GOT3 (cell line): ENCODE results near the gene ARHGEF17.
A peak's percentile ranks its signal among the peaks of the same experiment; 100 is the strongest.

Experiments
- DNase-seq: peaks from one replicate; lab custom pipeline; 2025; ENCODE audit warnings: mixed read lengths; lab: John Stamatoyannopoulos, UW

ARHGEF17 gene

DNA sequence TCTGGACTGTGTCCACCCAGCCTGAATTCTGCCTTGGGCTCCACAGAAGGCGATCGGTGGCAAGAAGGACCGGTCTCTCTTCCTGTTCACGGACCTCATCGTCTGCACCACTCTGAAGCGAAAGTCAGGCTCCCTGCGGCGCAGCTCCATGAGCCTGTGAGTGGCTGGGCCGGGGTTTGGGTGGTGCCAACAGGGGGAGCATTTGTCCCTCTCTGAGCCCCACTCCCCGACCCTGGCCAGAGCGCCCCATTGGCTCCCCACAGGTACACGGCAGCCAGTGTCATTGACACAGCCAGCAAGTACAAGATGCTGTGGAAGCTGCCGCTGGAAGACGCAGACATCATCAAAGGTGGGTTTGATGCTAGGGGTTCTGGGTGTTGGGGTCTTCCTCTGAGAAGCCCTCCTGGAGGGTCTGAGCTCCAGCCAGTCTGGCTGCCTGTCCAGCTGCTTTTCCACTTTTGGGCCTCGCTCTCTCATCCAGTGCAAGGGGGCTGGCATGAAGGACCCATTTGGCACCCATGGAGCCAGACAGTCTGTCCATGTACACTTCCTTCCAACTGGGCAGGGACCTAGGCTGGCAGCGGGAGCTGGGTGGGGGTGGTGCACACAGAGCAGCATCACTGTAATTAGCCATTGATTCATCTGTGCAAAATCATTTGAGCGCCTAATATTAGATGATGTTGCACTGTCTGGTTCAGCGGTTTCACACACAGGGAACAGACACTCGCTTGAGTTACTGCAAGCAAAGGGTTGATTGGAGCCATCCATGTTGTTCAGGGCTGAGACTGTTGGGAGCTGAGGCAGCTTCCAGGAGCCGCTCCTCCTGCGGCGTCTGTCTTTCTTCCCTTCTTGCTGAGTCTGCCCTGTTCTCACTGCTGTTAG is 49.1 kb downstream of the ARHGEF17 start:
- no peak for DNase-seq

DNA sequence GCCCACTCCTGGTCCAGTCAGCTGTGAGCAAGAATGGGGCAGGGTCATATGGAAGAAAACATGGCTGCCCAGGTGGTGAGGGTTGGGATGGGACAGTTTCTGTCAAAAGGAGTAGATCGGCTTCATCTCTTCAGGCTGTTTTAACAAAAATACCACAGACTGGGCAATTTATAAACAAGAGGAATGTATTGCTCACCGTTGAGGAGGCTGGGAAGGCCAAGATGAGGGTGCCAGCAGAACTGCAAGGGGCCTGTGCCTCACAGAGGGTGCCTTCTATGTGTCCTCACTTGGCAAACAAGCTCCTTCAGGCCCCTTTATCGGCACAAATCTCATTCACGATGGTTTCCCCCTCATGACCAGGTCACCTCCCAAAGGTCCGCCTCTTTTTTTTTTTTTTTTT is 50.0 kb downstream of the ARHGEF17 start:
- DNase-seq = no peak

- DNase-seq = peak; percentile 10
Observed at GRCh38 chr11:73359341-73359740, 51.3 kb downstream of the ARHGEF17 start.

GRCh38 chr11:73359930-73360742 is 52.1 kb downstream of the ARHGEF17 start:
- no peak for DNase-seq

DNA sequence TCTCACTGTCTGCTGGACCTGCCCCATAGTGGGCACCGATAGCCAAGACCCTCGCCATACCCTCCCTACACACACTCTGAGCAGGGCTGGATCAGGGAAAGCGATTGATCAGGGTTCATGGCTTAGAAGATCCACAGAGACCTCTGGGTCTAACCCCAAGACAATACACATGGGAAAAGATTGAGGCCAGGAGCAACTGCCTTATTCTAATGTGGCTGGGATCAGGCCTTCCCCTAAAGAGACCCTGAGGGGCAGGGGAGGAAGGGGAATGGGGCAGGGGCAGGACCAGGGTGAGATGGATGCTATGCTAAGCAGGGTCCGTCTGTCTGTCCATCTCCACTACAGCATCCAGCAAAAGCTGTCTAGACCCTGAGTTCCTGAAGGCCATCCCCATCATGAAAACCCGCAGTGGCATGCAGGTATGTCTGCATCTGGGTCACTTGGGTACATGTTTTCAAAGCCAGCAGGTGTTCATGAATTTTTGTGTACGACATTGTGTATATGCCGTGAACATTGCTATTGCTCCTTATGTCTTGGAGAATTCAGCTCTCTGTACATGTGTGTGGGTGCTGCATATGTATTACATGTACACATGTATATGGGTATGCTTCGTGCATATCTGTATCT is 52.8 kb downstream of the ARHGEF17 start:
- no peak for DNase-seq

GRCh38 chr11:73361953-73362776 is 54.1 kb downstream of the ARHGEF17 start:
- no peak for DNase-seq

GRCh38 chr11:73363147-73363546 is 55.1 kb downstream of the ARHGEF17 start:
- DNase-seq = no peak

DNA sequence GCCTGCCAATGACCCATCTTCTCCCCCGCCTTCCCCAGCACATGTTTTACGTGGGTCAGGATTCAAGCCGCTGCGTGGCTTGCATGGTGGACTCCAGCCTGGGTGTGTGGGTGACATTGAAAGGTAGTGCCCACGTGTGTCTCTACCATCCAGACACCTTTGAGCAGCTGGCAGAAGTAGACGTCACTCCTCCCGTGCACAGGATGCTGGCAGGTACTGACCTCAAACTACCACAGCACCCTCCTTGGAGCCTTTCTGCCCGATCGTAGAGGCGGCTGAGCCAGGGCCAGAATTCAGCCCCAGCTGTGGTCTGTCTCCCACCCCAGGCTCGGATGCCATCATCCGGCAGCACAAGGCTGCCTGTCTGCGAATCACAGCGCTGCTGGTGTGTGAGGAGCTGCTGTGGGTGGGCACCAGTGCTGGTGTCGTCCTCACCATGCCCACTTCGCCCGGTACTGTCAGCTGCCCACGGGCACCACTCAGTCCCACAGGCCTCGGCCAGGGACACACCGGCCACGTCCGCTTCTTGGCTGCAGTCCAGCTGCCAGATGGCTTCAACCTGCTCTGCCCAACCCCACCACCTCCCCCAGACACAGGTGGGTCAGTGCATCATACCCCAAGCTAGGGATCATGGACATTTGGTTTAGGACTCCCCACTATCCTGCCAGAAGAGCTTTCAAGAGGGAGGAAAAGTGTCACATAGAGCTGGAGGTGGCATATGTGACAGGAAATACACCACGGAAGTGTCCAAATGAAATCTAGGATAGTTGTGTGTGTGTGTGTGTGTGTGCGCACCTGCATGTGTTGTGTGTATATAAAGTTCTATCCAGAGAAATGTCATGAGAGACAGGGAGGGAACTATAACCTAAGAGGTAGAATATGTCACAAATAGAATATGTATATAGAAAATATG is 57.5 kb downstream of the ARHGEF17 start:
- no peak for DNase-seq

DNA sequence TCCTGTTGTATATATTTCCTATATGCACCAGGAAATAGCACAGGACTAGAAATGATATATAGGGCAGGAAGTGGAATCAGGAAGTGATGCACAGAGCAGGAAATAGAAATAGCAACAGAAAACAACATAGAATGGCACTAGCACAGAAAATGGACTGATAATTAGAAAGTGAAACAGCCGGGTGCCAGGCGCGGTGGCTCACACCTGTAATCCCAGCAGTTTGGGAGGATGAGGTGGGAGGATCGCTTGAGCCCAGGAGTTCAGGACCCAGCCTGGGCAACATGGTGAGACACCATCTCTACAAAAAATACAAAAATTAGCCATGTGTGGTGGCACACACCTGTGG is 58.2 kb downstream of the ARHGEF17 start:
- DNase-seq = no peak

- no peak for DNase-seq
Observed at GRCh38 chr11:73366953-73367352, 58.9 kb downstream of the ARHGEF17 start.

DNA sequence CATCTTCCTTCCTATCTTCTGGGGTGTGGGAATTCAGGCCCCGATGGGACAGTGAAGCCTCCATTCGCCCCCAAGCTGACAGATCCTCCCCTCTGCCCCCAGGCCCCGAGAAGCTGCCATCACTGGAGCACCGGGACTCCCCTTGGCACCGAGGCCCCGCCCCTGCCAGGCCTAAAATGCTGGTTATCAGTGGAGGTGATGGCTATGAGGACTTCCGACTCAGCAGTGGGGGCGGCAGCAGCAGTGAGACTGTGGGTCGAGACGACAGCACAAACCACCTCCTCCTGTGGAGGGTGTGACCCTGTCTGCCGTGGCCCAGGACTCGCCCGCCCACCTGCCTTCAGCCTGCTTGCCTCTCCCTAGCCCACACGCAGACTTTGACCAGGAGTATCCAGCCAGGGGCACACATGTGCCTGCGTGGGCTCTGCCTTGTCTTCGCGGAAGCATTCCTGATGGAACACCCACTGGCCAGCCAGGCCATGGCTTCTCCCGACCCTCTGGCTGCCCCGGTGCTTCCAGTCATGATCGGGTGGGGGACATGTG is 59.5 kb downstream of the ARHGEF17 start:
- no peak for DNase-seq

DNA sequence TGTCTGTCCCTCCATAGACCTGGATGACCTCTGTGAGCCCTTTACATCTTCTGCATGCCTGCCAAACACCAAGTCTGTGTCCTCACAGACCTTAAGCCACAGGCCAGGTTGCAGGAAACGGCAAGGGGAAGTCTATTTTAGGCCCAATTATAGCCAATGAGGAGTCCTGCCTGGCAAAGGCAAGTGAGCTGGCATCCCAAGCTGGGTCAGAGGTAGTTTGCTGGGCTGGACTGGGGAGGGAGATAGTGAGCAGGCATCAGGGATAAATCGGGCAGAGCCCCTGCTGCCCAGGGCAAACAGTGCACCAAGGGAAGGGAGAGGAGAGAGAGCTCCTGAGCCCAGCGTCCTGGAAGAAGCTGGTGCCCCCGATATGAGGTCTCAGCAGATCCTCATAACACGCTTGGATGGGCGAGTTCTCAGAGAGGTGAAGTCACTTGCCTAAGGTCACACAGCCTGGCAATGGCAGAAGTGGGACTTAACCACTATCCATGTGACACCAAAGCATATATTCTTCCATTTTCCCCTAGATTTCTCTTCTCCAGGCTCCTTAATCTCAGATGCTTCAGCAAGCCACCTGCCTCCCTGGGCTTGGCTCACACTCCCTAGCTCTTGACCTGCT is 64.4 kb downstream of the ARHGEF17 start:
- no peak for DNase-seq

- DNase-seq = no peak
Observed at GRCh38 chr11:73374151-73374550, 66.1 kb downstream of the ARHGEF17 start.

DNA sequence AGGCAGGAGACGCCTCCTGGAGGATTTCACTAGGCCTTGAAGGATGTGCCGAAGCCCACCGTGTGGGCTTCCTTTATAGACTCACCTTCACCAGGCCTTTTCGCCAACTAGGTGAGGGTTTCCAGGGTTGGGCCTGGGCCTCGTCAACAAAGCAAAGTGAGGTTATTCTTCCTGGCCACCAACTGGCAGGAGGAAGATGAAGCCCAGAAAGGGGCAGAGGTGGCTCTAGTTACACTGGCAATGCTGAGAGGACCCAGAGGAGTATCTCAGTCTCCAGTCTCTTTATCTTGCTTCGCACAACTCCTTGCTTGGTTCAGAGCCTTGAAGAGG is 67.7 kb downstream of the ARHGEF17 start:
- DNase-seq = no peak

DNA sequence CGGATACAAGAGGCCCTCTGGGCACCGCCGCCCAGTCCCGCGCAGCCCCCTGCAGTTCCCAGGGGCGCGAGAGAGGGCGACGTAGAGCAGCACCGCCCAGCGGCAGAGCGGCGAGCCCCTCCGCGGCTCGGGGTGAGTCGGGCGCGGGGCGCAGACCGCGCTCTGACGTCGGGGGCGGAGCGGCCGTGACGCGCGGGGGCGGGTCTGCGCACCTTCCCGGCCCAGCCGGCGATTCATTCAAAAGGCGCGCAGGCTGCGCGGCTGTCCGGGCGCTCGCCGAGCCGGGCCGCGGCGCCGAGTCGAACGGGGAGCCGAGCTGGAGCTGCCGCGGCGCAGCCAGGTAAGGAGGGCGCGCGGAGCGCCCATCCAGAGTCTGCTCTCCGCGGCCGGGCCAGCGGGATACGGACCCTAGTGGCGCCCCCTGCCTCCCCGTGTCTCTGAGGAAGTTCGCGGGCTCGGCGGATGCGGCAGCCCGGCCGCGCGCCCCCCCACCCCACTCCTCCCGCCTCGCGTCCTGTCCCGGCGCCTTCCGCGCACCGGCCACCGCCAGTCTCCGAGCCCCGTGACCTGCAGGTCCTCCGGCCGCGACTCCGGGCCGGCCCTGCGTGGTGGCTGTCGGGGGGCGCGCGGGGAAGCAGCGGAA is 68.2 kb downstream of the ARHGEF17 start, which contains the start of gene RELT:
TSS of gene RELT (plus strand) at position 240 of the 643 bp plus-strand sequence. CDS start 12,738 bp downstream, outside the sequence.
- DNase-seq = peak; percentile 94

DNA sequence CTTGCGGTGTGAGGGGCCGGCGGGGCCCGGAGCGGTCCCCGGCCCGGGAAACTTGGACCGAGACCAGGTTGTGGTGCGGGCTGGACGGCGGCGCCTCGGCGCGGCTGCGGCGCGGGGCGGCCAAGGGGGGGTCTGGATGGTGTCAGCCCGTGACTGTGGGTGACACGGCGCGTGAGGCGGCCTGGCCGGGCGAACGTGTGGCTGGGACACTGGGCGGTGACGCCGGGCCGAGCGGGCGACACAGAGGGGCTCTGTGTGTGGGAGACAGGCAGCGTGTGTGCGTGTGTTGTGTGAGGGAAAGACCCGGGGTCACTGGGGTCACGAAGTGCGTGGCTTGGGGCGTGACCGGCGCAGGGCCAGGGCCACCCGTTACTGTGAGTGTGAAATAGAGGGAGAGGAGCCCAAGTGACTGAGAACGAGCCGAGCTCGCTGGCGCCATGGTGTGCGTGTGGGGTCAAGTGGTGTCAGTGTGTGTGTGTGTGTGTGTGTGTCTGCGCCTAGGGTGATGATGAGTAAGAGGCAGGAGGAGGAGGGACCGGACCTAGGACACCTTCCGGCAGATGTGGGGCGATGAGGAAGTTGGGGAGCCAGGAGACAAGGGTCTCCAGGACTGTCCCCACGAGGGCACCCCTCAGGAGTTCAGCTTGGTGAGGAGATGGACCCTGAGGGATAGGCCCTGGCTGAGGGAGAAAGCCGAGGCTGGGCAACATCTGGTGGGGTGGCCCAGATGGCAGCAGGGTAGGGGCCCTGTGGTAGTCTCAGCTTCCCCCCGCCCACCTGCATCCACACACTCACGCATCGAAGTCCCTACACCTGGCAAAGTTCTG is 68.9 kb downstream of the ARHGEF17 start:
- DNase-seq = no peak

DNA sequence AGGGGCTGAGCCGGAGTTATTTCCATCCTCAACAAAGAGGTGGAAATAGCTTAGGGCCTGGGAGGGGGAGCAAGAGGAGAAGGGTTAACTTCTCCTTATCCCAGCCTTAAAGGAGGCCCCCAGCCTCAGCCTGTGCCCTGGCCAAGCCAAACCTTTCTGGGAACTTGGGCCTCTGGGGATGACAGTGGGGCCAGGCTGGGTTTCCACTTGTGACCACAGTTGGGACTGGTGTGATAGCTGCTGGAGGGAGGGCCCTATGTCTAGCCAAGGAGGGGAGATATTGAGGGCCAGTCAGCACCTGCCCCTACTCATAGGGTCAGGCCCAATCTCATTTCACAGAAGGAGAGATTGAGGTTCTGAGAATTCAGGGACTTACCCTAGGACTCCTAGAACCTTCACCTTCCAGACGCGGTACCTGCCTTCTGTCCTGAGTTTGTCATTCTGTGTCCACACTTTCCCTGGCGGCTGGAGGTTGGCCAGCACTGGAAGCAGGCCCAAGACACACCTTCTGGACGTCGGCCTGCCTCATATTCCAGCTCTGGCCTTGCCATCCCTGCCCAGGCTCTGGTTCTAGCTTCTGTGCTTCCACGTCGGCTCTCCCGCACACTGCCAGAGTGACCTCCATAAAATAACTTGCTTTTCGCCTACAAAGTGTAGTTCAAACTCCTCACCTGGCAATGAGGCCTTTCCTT is 71.3 kb downstream of the ARHGEF17 start:
- DNase-seq = no peak

GRCh38 chr11:73380331-73380730 is 72.3 kb downstream of the ARHGEF17 start:
- DNase-seq = no peak
